CD14-positive monocyte (primary cell): ENCODE results near the gene FGF6. TPM values are rescaled to one million over a fixed set of nuclear protein-coding genes. Genes with fewer than 3 reads are reported as not detected.

ENCODE experiments used
- DNase-seq, 3 donors: peaks; one replicate each; pipeline ENCODE4 v3.0.0-alpha.2; 2011 to 2022
- H2AFZ ChIP-seq: 2 replicates; pipeline ENCODE4 v1.6.0; 2012; ENCODE audit warnings: mild to moderate bottlenecking, low read depth, low read length, inconsistent platforms; ENCODE audit not compliant: insufficient read depth, poor library complexity, severe bottlenecking
- H3K27ac ChIP-seq, 2 donors: 1 replicate in 1 of 2; 2 replicates in 1 of 2; pipeline ENCODE4 v1.5.1; 2012 to 2013; ENCODE audit warnings: low read length in 2 of 2, control low read depth in 1 of 2, inconsistent platforms in 1 of 2, low read depth in 1 of 2, mild to moderate bottlenecking in 1 of 2
- H3K27me3 ChIP-seq, 2 donors: one replicate each; pipeline versions ENCODE4 v1.6.0 to v1.6.1; 2011 to 2013; ENCODE audit warnings: low read length in 2 of 2; ENCODE audit not compliant: control insufficient read depth in 2 of 2, insufficient read depth in 2 of 2
- H3K36me3 ChIP-seq, 2 donors: replicated peaks in 1 of 2; 1 replicate in 1 of 2; 2 replicates in 1 of 2; pipeline versions ENCODE4 v1.5.1 to v1.6.1; 2012 to 2013; ENCODE audit warnings: low read length in 2 of 2, control low read depth in 1 of 2, inconsistent platforms in 1 of 2, mild to moderate bottlenecking in 1 of 2; ENCODE audit not compliant: insufficient read depth in 2 of 2, control insufficient read depth in 1 of 2
- H3K4me1 ChIP-seq, 2 donors: 1 replicate in 1 of 2; 2 replicates in 1 of 2; pipeline versions ENCODE4 v1.5.1 to v1.6.1; 2012 to 2013; ENCODE audit warnings: low read length in 2 of 2, control low read depth in 1 of 2, inconsistent platforms in 1 of 2, mild to moderate bottlenecking in 1 of 2, moderate library complexity in 1 of 2; ENCODE audit not compliant: insufficient read depth in 2 of 2, control insufficient read depth in 1 of 2
- H3K4me2 ChIP-seq: replicated peaks from 2 replicates; pipeline ENCODE3; 2012; ENCODE audit warnings: low read length, moderate library complexity, mild to moderate bottlenecking; ENCODE audit not compliant: poor library complexity, severe bottlenecking; ENCODE audit errors: extremely low read depth
- H3K4me3 ChIP-seq, 3 experiments: fragments of 200-600 bp in 1 of 3; sonication (generic) in 1 of 3; replicated peaks in 1 of 3; 1 replicate in 2 of 3; 2 replicates in 1 of 3; pipeline ENCODE4 v1.5.1; 2011 to 2013; ENCODE audit warnings: low read length in 3 of 3, mild to moderate bottlenecking in 3 of 3, control low read depth in 2 of 3, low read depth in 2 of 3, inconsistent platforms in 1 of 3, moderate library complexity in 1 of 3
- H3K79me2 ChIP-seq: 2 replicates; pipeline ENCODE4 v1.6.0; 2012; ENCODE audit warnings: mild to moderate bottlenecking, control low read depth, inconsistent platforms, low read length, moderate library complexity; ENCODE audit not compliant: insufficient read depth
- H3K9ac ChIP-seq: 2 replicates; pipeline ENCODE4 v1.6.0; 2017; ENCODE audit warnings: low read length, mild to moderate bottlenecking; ENCODE audit not compliant: insufficient read depth, poor library complexity, severe bottlenecking
- H3K9me3 ChIP-seq, 2 donors: replicated peaks in 1 of 2; 1 replicate in 1 of 2; 2 replicates in 1 of 2; pipeline versions ENCODE4 v1.5.1 to v1.6.1; 2012 to 2013; ENCODE audit warnings: low read length in 2 of 2, control low read depth in 1 of 2; ENCODE audit not compliant: control insufficient read depth in 1 of 2, insufficient read depth in 1 of 2
- H4K20me1 ChIP-seq: 2 replicates; pipeline ENCODE4 v1.6.0; 2012; ENCODE audit warnings: mild to moderate bottlenecking, low read length, control low read depth, moderate library complexity; ENCODE audit not compliant: insufficient read depth
- H3K27ac Mint-ChIP-seq, 7 donors: one replicate each; pipeline ENCODE4 v1.8.0; 2020; ENCODE audit warnings: mild to moderate bottlenecking in 7 of 7, mixed read lengths in 7 of 7, moderate library complexity in 6 of 7, inconsistent platforms in 2 of 7
- H3K27me3 Mint-ChIP-seq, 3 donors: one replicate each; pipeline ENCODE4 v1.8.0; 2021 to 2022; ENCODE audit warnings: low read depth in 3 of 3, mild to moderate bottlenecking in 3 of 3, mixed read lengths in 3 of 3, moderate library complexity in 3 of 3, inconsistent platforms in 1 of 3
- H3K36me3 Mint-ChIP-seq, 2 donors: one replicate each; pipeline ENCODE4 v1.8.0; 2020; ENCODE audit warnings: mixed read lengths in 2 of 2, inconsistent platforms in 1 of 2, mild to moderate bottlenecking in 1 of 2
- H3K4me1 Mint-ChIP-seq: one replicate; pipeline ENCODE4 v1.8.0; 2020; ENCODE audit warnings: mild to moderate bottlenecking, mixed read lengths
- H3K4me3 Mint-ChIP-seq, 2 donors: one replicate each; pipeline ENCODE4 v1.8.0; 2020; ENCODE audit warnings: mild to moderate bottlenecking in 2 of 2, mixed read lengths in 2 of 2, moderate library complexity in 1 of 2
- H3K9me3 Mint-ChIP-seq, 7 donors: one replicate each; pipeline ENCODE4 v1.8.0; 2020 to 2022; ENCODE audit warnings: mixed read lengths in 7 of 7, mild to moderate bottlenecking in 6 of 7, moderate library complexity in 6 of 7, inconsistent platforms in 2 of 7
- CTCF ChIP-seq: fragments of 200-600 bp; IDR thresholded peaks from one replicate; pipeline ENCODE4 v1.8.0; 2022; ENCODE audit warnings: antibody characterized with exemption, mild to moderate bottlenecking
- WGBS: methylation state at CpG from one replicate; pipeline ENCODE4 v1.1.5; 2013; ENCODE audit warnings: missing lambda C conversion rate; ENCODE audit not compliant: insufficient coverage; 5-methylcytosine and 5-hydroxymethylcytosine counted together
- intact Hi-C, 2 donors: fragments of 100-400 bp; cut with micrococcal nuclease; formaldehyde crosslinking; loops; one replicate each; pipeline versions ENCODE4 v1.15.0 to v1.15.1; 2023
- polyA plus RNA-seq, 3 donors: library from polyadenylated mRNA; depleted of rRNA in 1 of 3; unstranded in 2 of 3; stranded (reverse) in 1 of 3; fragments of 300-500 nt in 2 of 3; fragments of >200 nt in 1 of 3; fragmentation: Illumina TruSeq in 2 of 3; gene quantifications; 1 replicate in 2 of 3; 2 replicates in 1 of 3; pipeline ENCODE4 v1.2.3, GENCODE V29; 2012 to 2021

The FGF6 gene
- polyA plus RNA-seq, 3 donors, result not detected

GRCh38 chr12:4421590-4422031 is 24.0 kb downstream of the FGF6 start:
- TF ChIP-seq CTCF, result peak; percentile 82
- Histone ChIP-seq H3K4me2 (no peak overlapping the region), H3K4me3 (no peak overlapping the region), H3K27ac (no peak overlapping the region), H3K27me3 (no peaks in the 10 kb centered on the region), H3K9ac (no peak overlapping the region), H3K4me1 (no peaks in the 10 kb centered on the region), H3K36me3 (no peaks in the 10 kb centered on the region), H4K20me1 (no peaks in the 10 kb centered on the region), H3K9me3 (no peaks in the 10 kb centered on the region), H3K79me2 (no peaks in the 10 kb centered on the region), H2AFZ (no peak overlapping the region)
- no peak overlapping the region for H3K27ac Mint-ChIP-seq
- H3K36me3 Mint-ChIP-seq, result no peaks in the 10 kb centered on the region
- no peaks in the 10 kb centered on the region for H3K4me1 Mint-ChIP-seq
- peak; percentile 21 to 65 (median 50) for DNase-seq
- WGBS, result no CpG with 5 or more reads among the region's 4 CpGs
- intact Hi-C loops, result loop anchor here (5.0 kb wide), 2 partner anchors 101 to 106 kb away; no protein-coding TSS in a partner anchor
- no peak overlapping the region for H3K4me3 Mint-ChIP-seq
- H3K9me3 Mint-ChIP-seq, result peaks cover 0 to 2% (median 0%) of the 10 kb centered on the region in 7 donors
- peaks cover 9 to 19% (median 18%) of the 10 kb centered on the region in 3 donors for H3K27me3 Mint-ChIP-seq

GRCh38 chr12:4420138-4420670 is 25.4 kb downstream of the FGF6 start:
- Mint-ChIP-seq H3K4me1 (peaks cover 3% of the 10 kb centered on the region), H3K27me3 (peaks cover 16 to 30% (median 23%) of the 10 kb centered on the region in 3 donors), H3K4me3 (no peak overlapping the region), H3K36me3 (no peaks in the 10 kb centered on the region), H3K27ac (no peak overlapping the region), H3K9me3 (peaks cover 4 to 7% (median 4%) of the 10 kb centered on the region in 7 donors)
- no peak for DNase-seq
- Histone ChIP-seq H3K9ac (no peak overlapping the region), H3K27me3 (peaks cover 5 to 12% of the 10 kb centered on the region in 2 donors), H3K4me1 (no peaks in the 10 kb centered on the region), H3K9me3 (no peaks in the 10 kb centered on the region), H3K36me3 (no peaks in the 10 kb centered on the region), H3K4me3 (no peak overlapping the region), H3K4me2 (no peak overlapping the region), H4K20me1 (no peaks in the 10 kb centered on the region), H3K27ac (no peak overlapping the region), H2AFZ (no peak overlapping the region), H3K79me2 (no peaks in the 10 kb centered on the region)
- intact Hi-C loops, result loop anchor here (5.0 kb wide), 2 partner anchors 102 to 107 kb away; no protein-coding TSS in a partner anchor
- WGBS, result no CpG with 5 or more reads among the region's 5 CpGs
- TF ChIP-seq CTCF, result no peak
